HG03439 (cell line): ENCODE measurements around the gene LTF.
"Not testable (repeated sequence)": the region's sequence is repeated elsewhere in the genome, so short reads cannot be mapped to it uniquely, and the experiment has no call there.

Source experiments
- ATAC-seq: cut with Tn5 transposase; IDR thresholded peaks from one replicate; pipeline ENCODE4 v1.9.1; 2021; ENCODE audit warnings: mild to moderate bottlenecking, moderate library complexity; ENCODE audit not compliant: unreplicated experiment

The LTF gene

DNA sequence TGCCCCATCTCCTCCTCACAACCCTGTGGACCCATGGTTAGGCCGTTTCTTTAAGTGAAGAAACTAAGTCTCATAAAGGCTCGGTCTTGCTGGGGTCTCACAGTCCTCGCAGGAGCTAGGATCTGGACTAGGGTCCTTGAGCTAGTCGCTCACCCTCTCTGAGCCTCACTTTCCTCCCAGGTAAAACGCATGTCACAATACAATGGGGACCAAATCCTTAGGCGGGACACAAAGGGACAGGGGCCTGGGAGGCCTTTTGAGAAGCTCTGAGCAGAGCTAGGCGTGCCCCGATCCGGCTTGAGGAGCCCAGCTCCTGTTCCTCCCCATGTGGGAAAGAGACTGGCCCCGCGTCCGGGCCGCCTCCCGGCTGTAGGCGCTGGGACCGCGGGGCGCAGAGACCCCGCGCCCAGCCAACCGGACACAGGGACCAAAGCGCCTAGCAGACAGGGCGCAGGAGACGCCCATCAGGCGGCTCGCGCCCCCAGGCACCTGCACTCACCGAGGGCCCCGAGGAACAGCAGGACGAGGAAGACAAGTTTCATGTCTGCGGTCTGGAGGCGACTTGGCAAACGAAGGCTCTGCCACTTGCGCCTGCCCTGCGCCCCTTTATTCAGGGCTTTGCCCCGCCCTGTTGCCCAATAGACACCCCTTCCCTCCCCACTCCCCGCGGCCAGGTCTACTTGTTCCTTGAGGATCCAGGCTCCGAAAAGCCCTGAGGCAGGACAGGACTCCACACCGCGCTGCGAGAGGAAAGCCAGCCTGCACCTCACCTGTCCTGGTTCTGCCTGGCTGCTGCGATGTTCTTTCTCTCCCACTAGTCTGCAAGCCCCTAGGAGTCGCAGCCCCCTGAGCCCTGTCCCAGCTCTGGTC is at the start of gene LTF:
Gene LTF (minus strand): TSS at position 580 of the 870 bp plus-strand sequence. CDS start 38 bp downstream, at position 542.
- no peak for ATAC-seq

DNA sequence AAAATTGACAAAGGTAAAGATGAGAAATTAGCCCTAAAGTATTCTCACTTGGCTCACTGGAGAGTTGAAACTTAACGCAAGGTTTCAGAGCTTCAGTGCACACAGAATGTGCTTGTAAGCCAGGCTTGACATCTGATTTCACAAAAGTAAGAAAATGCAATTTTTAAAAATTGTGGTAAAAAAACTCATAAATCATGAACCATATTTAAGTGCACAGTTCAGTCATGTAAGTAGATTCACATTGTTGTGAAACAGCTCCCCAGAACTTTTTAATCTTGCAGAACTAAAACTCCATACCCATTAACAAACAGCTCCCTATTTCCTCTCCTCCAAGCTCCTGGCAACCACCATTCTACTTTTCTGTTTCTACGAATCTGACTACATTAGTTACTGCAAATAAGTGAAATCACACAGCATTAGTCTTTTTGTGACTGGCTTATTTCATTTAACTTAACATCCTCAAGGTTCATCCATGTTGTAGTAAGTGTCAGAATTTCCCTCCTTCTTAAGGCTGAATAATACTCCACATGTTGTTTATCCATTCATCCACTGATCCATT is 47.6 kb upstream of the LTF start:
- ATAC-seq = no peak

DNA sequence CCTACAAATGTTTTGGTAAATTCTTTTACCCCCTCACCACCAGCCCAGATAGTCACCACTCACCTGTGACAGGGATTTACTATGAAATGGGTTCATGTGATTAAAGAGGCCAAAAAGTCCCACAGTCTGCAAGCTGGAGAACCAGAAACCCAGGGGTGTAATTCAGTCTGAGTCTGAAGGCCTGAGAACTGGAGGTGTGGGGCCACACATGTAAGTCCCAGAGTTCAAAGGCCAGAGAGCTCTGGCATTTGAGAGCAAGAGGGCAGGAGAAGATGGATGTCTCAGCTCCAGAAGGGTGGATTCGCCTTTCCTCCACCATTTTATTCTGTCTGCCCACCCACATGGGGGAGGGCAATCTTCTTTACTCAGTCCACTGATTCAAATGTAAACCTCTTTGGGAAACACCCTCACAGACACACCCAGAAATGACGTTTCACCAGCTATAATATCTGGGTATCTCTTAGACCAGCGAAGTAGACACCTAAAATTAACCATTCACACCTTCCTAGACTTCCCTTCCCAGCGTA is 45.0 kb upstream of the LTF start:
- ATAC-seq = no peak

DNA sequence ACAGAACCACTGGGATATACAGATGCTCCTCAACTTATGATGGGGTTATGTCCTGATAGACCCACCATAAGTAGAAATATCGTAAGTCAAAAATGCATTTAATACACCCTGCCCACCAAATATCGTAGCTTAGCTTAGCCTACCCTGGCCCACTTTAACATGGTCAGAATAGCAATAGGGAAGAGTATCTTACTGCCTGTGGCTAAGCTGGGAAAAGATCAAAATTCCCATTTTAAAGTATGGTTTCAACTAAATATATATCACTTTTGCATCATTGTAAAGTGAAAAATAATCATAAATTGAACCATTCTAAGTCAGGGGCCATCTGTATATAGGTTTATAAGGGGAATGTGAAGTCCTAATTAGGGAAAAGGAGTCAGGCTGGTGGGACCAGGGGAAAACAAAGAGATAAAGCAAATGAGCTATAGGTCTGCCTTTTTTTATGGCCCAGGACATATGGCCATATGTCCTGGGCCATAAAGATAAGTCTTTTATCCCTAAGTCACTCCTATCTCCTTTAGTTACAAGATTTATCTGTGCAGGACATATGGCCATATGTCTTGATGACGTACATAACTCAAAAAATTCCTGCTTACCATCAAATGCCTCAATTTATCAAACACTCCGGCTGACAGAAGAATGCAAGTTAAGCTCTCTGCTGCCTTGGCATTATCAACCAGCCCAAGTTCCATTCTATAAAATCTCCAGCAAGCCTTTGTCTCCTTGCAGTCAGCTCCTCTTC is 44.3 kb upstream of the LTF start:
- no peak for ATAC-seq

DNA sequence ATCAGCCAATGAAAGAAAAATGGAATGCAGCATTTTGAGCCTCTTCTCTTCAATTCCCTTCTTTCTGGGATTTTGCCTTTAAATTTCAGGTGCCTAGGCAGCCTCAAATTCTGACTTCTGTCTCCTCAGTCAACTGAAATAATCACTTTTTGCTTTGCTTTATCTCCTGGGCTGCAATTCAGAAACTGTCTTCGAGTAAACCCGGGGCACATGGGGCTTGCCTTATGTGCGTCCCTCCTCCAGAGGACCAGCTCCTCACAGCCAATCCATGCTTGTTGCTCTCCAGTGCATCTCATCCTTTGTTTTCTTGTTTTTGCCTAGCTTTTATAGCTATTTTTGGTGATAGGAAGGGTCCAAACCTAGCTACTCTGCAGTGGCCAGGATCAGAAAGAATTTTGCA is 41.8 kb upstream of the LTF start:
- ATAC-seq = no peak

DNA sequence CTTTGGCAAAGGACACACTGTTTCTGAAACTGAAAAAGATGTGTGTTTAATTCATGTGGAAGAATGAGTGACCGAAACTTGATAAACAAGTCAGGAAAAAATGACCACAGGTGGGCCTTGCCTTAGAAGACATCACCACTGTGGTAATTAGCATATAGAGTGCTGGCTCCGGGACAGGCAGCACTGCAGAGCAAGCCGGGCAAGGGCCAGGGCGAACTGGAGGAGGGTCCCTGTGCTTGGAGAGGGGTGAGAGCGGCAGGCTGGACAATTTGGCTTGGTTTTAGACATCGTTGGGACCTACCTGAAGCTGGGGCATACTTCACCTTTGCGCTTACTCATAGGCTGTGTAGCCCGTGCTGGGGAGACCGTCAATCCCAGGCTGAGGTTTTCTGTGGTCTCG is 41.2 kb upstream of the LTF start:
- ATAC-seq = no peak

DNA sequence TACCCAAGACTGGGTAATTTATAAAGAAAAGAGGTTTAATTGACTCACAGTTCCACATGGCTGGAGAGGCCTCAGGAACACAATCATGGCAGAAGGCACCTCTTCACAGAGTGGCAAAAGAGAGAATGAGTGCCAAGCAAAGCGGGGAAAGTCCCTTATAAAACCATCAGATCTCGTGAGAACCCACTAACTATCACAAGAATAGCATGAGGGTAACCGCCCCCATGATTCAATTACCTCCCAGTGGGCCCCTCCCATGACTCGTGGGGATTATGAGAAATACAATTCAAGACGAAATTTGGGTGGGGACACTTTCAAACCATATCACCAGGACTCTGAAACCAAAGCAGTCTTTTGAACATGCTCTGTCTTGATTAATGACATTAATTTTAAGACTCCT is 40.1 kb upstream of the LTF start:
- no peak for ATAC-seq

DNA sequence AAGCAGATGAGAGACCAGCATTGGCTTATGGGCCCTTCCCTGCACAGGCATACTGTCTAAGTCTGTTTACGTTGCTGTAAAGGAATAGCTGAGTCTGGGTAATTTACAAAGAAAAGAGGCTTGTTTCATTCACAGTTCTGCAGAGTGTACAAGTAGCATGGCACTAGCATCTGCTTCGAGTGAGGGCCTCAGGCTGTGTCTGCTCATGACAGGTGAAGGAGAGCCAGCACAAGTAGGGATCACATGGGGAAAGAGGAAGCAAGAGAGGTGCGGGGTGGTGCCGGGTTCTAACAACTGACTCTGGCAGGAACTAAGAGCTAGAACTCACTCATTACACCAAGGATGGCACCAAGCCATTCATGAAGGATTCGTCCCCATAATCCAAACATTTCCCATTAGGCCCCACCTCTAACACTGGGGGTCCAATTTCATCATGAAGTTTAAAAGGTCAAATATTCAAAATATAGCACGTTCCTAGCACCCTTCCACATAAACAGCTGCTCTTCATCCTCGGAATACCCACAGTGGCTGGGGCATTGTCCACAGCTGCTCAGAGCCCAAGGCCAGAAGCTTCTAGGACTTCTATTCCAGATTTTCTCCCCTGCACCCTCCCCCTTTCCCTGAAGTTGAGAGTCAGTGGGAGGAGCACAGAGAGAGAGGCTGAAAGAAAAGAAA is 38.6 kb upstream of the LTF start:
- ATAC-seq = no peak

DNA sequence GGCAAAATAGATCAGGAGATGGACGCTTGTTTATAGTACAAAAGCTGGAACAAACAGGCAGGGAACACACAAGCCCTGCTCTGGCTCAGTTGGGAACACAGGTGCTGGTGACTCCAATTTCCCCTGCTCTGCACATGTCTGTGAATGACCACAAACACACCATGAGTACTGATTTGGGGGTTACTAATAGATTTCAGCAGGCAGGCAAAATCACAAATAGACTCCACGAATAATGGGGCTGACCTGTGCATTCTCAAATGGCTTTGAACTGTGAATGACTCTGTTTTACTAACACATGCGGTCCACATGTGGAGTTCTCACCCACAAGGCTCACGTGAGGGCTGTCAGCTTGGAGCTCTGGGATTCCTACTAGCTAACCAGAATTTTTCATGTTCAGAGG is 37.0 kb upstream of the LTF start:
- ATAC-seq = no peak

DNA sequence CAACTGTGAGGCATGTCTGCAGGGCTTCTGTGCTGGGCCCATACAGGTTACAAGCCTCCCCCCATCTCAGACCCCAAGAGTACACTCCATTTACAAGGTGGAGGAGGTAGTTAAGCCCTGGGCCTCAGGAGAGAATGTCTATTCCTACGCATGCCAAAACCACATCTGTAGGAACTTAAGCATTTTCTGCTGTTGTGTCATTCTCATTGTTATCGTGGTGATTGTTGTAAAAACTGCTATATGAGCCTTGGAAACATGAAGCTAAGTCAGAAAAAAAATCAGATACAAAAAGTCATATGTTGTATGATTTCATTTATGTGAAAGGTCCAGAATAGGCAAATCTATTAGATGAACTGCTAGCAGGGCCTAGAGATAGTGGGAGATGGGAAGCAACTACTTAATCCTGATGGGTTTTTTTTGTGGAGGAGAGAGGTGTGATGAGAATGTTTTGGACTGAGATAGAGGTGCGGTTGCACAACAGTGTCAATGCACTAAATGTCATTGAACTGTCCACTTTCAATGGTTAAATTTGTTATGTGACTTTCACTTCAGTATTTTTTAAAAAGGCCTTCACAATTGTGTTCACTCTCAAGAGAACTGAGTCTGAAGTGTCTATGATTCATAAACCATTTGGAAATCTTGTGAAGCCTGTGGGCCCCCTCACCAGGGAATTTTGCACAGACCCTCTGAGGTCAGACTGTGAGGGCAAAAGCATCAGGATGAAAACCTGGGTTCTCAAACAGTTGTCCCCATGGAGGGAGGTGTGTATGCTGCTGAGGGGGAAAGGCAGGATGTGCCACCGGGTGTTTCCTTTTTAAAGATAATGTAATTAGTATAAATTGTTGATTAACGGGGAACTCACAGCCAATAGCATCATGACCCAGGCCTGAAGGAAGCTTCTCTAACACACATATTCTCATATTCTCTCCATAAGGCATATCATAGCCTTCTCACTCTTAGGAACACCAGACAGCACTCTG is 36.2 kb upstream of the LTF start:
- no peak for ATAC-seq

DNA sequence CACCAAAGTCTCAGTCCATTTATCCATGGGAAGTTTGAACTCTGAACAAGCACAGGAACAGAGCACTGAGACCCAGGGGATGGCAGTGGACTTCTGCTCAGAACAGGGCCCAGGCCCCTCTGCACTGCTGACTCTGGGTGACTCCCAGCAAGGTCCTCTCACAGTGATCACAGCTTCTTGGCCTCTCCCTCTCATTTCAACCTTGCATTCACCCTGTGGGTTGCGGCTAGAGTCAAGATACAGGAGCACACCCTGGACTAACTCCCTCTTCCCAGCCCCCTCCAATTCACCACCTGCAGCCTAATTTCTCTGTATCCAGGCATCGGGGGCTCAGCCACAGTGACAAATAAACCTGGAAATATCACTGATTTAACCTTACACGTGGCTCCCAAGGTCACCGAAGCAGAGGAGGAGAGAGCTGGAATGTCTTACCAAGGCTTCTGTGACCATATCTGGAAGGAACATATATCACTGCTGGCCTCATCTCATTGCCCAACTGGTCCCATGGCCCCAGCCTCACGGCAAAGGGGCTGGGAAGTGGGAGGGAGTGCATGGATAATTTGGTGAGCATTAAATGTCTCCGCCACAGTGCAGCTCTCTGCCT is 34.3 kb upstream of the LTF start:
- ATAC-seq = no peak

DNA sequence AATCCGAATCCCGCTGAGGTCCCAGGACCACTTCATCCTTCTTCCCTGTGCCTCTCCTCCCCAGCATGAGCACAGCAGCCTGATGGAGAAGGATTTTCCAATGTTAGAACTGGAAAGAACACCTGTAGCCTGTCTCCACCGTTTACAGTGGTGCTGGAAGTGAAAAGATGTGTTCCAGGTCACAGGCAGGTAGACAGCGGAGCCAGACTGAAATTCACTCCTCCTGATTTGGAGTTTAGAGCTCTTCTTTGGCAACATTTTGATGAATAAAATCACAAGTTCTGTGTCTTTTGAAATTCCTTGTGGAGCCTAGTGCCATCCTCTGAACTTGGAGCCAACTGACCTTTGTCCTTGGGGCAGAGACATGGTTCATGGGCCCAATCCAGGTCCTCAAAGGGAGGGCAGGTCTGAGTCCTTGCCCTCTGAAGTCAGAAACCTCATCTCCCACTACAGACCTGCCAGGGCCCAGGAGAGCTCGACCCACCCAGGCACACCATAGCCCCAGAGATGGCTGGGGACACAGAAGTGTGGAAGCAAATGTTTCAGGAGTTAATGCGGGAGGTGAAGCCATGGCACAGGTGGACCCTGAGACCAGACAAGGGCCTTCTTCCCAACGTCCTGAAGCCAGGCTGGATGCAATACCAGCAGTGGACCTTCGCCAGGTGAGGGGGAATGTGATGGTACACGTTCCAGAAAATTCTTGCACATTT is 33.0 kb upstream of the LTF start, which contains the start of gene RTP3:
Gene RTP3 (plus strand): TSS at position 421 of the 710 bp plus-strand sequence. CDS start 87 bp downstream, at position 508.
- ATAC-seq = no peak

DNA sequence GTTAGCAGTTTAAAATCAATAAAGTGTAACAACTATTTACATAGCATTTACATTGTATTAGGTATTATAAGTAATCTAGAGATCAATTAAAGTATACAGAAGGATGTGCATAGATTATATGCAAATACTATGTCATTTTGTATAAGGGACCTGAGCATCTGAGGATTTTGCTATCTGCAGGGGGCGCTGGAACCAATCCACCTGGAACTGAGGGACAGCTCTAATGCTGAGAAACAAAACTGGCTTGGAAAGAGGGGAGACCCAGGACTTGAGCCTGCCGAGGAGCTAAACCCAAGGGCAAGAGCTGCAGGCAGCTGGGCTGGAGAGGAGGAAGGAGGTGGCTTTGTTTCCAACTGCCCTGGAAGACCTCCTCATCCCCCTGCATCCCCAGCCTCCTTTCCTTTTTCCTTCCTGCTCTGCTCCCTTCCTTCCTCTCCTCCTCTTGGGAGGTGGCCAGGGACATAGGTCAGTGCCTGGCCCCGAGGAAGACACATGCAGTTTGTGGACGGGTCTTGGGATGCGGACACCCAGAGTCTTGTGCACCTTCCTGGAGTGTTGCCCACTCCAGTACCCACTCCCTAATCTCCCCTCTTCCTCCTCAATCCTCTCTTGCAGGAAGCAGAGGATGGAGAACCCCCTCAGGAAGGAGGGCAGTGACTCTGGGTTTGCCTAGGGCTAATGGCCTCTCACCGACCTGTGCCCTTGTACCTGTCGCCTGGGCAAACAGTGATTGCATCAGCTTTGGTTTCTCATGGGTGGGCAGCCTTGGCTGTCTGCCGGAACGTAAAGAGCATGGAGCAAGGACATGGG is 32.2 kb upstream of the LTF start:
- ATAC-seq = no peak

DNA sequence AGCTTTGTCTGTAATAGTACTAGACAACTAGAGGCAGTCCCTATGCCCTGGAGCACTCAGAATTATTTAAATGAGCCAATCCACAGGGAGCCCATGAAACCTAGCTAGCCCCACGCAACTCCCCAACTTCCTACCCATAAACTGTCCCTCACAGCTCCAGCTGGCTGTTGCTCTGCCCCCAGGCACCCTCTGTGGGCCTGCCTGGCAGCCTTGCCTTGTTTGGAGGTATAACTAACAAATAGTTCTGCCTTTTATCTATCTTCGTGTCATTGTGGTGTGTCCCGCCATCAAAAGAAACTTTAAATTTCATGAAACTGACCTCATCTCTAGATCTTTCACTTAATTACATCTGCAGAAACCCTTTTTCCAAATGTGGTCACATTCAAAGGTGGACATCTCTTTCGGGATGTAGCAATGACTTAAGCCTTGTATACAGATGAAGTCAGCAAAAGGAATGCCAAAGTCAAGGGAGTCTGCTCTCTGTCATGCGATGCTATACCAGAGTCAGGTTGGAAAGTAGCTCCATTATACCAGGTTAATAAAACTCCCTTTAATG is 31.3 kb upstream of the LTF start:
- no peak for ATAC-seq

DNA sequence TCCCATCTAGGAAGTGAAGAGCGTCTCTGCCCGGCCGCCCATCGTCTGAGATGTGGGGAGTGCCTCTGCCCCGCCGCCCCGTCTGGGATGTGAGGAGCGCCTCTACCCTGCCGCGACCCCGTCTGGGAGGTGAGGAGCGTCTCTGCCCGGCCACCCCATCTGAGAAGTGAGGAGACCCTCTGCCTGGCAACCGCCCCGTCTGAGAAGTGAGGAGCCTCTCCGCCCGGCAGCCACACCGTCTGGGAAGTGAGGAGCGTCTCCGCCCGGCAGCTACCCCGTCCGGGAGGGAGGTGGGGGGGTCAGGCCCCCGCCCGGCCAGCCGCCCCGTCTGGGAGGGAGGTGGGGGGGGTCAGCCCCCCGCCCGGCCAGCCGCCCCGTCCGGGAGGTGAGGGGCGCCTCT is 29.8 kb upstream of the LTF start:
- not testable (repeated sequence) for ATAC-seq

DNA sequence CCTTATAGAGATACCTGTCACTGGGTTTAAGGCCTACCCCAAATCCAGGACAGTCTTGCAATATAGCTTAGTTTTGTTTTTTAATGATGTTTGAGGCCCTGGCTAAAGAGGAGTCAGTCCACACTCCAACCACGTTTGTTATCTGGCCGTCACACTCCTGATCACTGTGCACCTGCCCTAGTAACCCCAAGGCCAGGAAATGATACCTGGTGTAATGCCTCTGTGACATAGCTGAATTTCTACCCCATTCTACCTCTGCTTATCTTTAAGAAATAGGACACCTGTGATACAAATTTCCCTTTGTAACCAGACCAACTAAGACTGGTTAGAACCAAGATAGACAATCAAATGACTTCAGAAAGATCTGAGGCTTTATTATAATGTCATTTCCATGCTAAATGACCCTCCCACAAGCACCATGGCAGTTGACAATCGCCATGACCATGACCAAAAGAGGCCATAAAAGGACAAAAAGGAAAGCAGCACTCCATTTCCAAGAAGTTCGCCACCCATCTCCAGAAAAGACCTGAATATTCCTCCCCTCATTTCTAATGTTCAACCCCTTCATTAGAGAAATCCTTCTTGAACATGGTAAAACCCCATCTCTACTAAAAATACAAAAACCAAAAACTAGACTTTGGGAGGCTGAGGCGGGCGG is 28.3 kb upstream of the LTF start:
- ATAC-seq = no peak
